ENCODE measurements around the gene EDN1.

The EDN1 gene

GRCh38 chr6:12289933-12290820 lies at the start of gene EDN1:
EDN1 (plus strand) TSS chr6:12290361; CDS start chr6:12290630, 269 bp downstream.
- peak; percentile 33 for DNase-seq

GRCh38 chr6:12241493-12242175 lies 48.5 kb upstream of the EDN1 start:
- no peak for DNase-seq

- no peak for DNase-seq
These were observed 47.0 kb upstream of the EDN1 start for GRCh38 chr6:12243169-12243568.

- DNase-seq, result no peak
These were observed 44.8 kb upstream of the EDN1 start for GRCh38 chr6:12245360-12245759.

GRCh38 chr6:12245763-12246718 lies 44.1 kb upstream of the EDN1 start:
- no peak for DNase-seq

GRCh38 chr6:12246900-12247299 lies 43.3 kb upstream of the EDN1 start:
- DNase-seq, result no peak

- no peak for DNase-seq
These were observed 40.4 kb upstream of the EDN1 start for GRCh38 chr6:12249541-12250382.

GRCh38 chr6:12250383-12250770 lies 39.8 kb upstream of the EDN1 start:
- no peak for DNase-seq

GRCh38 chr6:12254210-12254609 lies 36.0 kb upstream of the EDN1 start:
- no peak for DNase-seq

GRCh38 chr6:12258191-12258590 lies 32.0 kb upstream of the EDN1 start:
- no peak for DNase-seq

- no peak for DNase-seq
These were observed 31.5 kb upstream of the EDN1 start for GRCh38 chr6:12258591-12259075.

- no peak for DNase-seq
These were observed 29.6 kb upstream of the EDN1 start for GRCh38 chr6:12260458-12261093.

GRCh38 chr6:12261502-12261901 lies 28.7 kb upstream of the EDN1 start:
- DNase-seq, result no peak

- no peak for DNase-seq
These were observed 27.7 kb upstream of the EDN1 start for GRCh38 chr6:12262236-12263061.

- DNase-seq, result no peak
These were observed 26.8 kb upstream of the EDN1 start for GRCh38 chr6:12263403-12263802.

- no peak for DNase-seq
These were observed 25.5 kb upstream of the EDN1 start for GRCh38 chr6:12264671-12265070.

- no peak for DNase-seq
These were observed 24.9 kb upstream of the EDN1 start for GRCh38 chr6:12265296-12265695.

GRCh38 chr6:12265791-12266190 lies 24.4 kb upstream of the EDN1 start:
- no peak for DNase-seq

- DNase-seq, result no peak
These were observed 23.6 kb upstream of the EDN1 start for GRCh38 chr6:12266571-12266970.

GRCh38 chr6:12269110-12269509 lies 21.1 kb upstream of the EDN1 start:
- DNase-seq, result no peak

Measured in CD4-positive, alpha-beta T cell treated with Interleukin-10 for 1 hour (primary cell).